ENCODE measurements around the gene RIC8B. TPM values are rescaled to one million over a fixed set of nuclear protein-coding genes. Genes with fewer than 3 reads are reported as not detected.

RIC8B gene
- total RNA-seq, 1 donor from 2014 or later = 16.7 TPM

DNA sequence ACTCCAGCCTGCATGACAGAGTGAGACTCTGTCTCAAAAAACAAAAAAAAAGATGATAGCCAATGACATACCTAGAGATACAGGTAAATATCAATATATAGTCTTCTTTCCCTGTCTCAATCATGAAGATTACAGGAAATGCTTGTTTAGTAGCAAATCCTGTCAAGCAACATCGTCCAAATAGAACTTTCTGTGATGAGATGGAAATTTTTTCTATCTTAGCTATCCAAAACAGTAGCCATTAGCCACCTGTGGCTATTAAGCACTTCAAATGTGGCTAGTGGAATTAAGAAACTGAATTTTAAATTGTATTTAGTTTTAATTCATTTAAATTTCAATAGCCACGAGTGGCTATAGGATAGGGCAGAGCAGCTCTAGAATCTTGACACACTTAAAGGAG lies 33.2 kb upstream of the RIC8B start:
- Histone ChIP-seq H3K27ac (no peak overlapping the region), H3K9me3 (no peaks in the 10 kb centered on the region), H3K36me3 (no peaks in the 10 kb centered on the region), H3K4me3 (no peak overlapping the region), H3K27me3 (ENCODE audit: low read depth) (no peaks in the 10 kb centered on the region), H3K4me1 (no peaks in the 10 kb centered on the region)
- ATAC-seq (no peak), DNase-seq (no peak)
- intact Hi-C loops (cut with DNase I) = no loop called here
- TF ChIP-seq CTCF (IDR thresholded peaks at IDR 0.05) = no peak

- DNase-seq (no peak), ATAC-seq (no peak)
- Histone ChIP-seq H3K27ac (no peak overlapping the region), H3K4me3 (no peak overlapping the region), H3K9me3 (no peaks in the 10 kb centered on the region), H3K36me3 (no peaks in the 10 kb centered on the region), H3K27me3 (ENCODE audit: low read depth) (no peaks in the 10 kb centered on the region), H3K4me1 (no peaks in the 10 kb centered on the region)
- no peak for TF ChIP-seq CTCF (IDR thresholded peaks at IDR 0.05)
- intact Hi-C loops (cut with DNase I) = no loop called here
Observed at GRCh38 chr12:106743270-106743988, 31.1 kb upstream of the RIC8B start.

DNA sequence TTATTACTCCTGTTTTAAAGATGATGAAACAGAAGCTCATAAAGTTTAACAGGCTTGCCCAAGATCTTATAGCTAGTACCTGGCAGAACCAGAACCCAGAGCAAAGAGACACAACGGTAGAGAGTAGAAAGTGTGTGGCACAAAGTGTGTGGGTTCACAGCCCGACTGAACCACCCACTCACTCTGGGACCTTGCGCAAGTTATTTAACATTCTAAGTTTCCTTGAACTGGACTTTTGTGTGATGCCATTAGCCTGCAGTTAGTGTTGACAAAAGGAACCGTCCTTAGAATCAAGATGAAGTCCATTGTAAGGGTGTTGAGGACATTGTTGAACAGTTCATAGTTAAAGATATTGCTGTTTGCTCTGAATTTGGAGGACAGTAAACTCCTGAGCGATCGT lies 29.9 kb upstream of the RIC8B start:
- Histone ChIP-seq H3K4me1 (no peaks in the 10 kb centered on the region), H3K4me3 (no peak overlapping the region), H3K9me3 (no peaks in the 10 kb centered on the region), H3K27me3 (ENCODE audit: low read depth) (no peaks in the 10 kb centered on the region), H3K27ac (no peak overlapping the region), H3K36me3 (no peaks in the 10 kb centered on the region)
- TF ChIP-seq CTCF (IDR thresholded peaks at IDR 0.05) = no peak
- intact Hi-C loops (cut with DNase I) = no loop called here
- DNase-seq (no peak), ATAC-seq (no peak)

DNA sequence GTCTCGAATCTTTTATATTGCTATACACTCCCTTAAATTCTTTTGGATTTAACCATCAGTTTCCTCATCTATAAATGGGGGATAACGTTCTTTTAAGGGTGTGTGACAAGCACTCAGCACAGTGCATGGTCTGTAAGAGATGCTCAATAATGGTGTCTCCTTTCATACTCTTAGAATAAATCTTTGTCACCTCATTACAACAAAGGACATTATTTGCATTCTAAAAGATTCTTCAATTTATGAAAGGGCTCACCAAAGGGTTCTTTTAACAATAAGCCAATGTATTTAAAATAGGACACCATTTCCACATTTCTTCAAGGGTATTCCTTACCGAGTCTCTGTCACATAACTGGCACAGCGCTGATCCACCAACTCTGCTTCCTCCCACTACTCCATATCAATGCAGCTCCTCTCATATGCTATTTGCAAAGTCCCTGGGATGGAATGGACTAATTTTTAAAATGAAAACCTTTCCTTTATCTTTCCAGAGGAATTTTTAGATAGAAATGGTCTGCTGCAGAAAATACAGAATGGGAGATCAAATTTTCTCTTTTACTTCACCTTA lies 29.2 kb upstream of the RIC8B start:
- H3K4me3 ChIP-seq = no peak overlapping the region
- H3K9me3 ChIP-seq = no peaks in the 10 kb centered on the region
- no peaks in the 10 kb centered on the region for H3K4me1 ChIP-seq
- TF ChIP-seq CTCF (IDR thresholded peaks at IDR 0.05) = no peak
- no peak overlapping the region for H3K27ac ChIP-seq
- H3K27me3 ChIP-seq (ENCODE audit: low read depth) = no peaks in the 10 kb centered on the region
- intact Hi-C loops (cut with DNase I) = no loop called here
- ATAC-seq (no peak), DNase-seq (no peak)
- H3K36me3 ChIP-seq = no peaks in the 10 kb centered on the region

DNA sequence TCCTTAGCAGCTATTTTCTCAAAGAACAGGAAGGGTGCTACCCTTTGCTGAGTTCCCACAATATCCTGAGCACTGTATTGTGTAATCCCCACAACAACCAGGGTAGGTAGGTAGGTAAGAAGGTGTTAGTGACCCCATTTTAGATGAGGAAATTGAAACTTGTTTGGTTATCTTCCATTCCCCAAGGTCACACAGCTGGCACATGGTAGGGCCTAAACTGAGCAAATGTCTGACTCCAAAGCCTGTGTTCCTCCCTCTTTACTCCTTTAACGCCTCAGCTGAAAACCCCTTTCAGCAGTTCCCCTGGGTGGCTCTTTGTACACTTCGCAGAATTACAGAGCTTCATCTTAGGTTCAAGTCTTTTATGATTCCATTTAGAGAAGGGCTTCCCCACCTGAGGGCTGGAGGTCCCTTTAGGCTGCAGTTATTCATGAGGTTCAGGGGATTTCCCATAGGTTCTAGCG lies 26.5 kb upstream of the RIC8B start:
- DNase-seq (no peak), ATAC-seq (no peak)
- no peaks in the 10 kb centered on the region for H3K9me3 ChIP-seq
- H3K4me1 ChIP-seq = no peaks in the 10 kb centered on the region
- H3K27me3 ChIP-seq (ENCODE audit: low read depth) = no peaks in the 10 kb centered on the region
- no peak for TF ChIP-seq CTCF (IDR thresholded peaks at IDR 0.05)
- intact Hi-C loops (cut with DNase I) = no loop called here
- no peak overlapping the region for H3K4me3 ChIP-seq
- H3K27ac ChIP-seq = no peak overlapping the region
- no peaks in the 10 kb centered on the region for H3K36me3 ChIP-seq
